HCEC 1CT (cell line): ENCODE results near the gene BEX2.
A peak's percentile ranks its signal among the peaks of the same experiment; 100 is the strongest.
"Not testable (repeated sequence)": the region's sequence is repeated elsewhere in the genome, so short reads cannot be mapped to it uniquely, and the experiment has no call there.

ENCODE experiments used
- DNase-seq: peaks from one replicate; pipeline ENCODE4 v3.0.0-alpha.2; 2017

Gene BEX2

DNA sequence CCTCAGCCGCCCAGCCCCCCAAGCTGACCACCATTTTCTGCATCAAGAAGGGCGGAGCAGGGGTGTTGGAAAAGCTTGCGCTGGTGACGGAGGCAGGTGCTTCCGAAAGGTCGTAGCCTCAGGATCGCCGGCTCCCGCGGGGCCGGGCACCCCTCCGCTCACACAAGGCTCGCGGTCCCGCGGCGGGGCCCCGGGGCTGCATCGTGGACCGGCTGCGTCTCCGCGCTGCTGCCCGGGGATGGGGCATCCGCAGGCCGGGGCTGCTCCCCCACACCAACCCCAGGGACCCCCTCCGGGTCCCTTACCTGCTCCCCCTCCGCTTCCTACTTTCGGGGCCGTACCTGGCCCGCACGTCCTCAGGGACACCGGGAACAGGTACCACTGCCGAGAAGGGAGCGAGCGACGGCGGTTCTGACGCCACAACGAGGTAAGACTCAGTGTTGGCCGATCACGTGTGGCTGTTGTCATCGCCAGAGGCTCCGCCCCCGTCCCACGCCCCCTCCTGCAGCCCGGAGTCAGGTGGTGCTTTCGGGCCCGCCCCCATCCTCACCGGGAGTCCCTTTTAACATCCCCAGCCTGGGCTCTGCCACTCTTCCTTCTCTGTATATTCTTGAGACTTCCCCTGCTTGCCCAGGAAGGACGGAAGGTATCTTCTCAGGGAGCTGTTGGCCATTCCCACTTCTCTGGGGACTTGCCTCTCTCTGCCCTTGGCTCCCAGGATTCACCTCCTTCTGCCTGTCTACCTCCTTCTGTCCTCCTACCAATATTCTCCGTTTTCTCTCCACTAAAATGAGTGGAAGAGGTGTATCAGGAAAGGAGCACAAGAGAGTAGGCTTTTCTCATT is at the start of gene BEX2:
BEX2 (minus strand) TSS at position 436 of the 844 bp plus-strand sequence. CDS start 1,014 bp downstream, outside the sequence.
- no peak for DNase-seq

DNA sequence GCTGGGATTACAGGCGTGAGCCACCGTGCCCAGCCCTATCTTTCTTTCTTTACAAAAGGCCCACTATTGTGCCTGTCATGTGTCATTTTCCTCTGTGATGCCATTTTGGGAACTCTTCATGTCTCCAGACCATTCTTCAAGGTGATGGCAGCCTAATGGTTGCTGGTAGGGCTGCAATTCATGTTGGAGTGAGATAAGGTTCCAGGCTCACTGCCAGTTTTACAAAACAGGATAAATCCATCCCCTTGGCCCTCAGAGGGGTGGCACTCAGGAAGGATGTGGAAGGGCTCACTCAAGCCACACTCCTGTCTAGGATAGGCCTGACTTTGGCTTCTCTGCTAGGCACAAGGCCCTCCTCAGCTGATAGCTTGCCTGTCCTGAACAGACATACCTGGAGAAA is 49.3 kb upstream of the BEX2 start:
- no peak for DNase-seq

DNA sequence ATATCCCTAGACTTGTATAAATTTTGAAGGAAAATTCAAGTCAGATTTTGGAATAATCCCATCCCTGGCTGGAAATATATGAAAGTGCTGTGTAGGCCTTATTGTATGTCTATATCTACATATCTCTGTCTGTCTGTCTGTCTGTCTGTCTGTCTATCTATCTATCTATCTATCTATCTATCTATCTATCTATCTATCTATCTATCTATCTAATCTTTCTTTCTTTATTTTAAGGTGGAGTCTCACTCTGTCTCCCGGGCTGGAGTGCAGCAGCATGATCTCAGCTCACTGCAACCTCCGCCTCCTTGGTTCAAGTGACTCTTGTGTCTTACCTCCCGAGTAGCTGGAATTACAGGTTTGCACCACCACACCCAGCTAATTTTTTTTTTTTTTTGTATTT is 48.8 kb upstream of the BEX2 start:
- not testable (repeated sequence) for DNase-seq

DNA sequence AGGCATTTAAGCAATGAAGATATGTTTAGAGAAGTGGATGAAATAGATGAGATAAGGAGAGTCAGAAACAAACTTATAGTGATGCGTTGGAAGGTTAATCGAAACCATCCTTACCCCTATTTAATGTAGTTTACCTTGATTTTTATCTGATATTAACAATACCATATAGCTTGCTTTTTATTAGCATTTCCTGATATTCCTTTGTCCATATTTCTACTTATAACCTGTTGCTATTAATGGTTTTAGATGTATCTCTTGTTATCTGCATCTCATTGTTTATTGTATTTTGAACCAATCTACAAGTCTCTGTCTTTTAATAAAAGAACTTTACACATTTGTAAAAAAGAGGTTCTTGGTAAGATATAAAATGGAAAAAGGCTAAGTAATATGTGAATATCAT is 47.1 kb upstream of the BEX2 start:
- DNase-seq: no peak

DNA sequence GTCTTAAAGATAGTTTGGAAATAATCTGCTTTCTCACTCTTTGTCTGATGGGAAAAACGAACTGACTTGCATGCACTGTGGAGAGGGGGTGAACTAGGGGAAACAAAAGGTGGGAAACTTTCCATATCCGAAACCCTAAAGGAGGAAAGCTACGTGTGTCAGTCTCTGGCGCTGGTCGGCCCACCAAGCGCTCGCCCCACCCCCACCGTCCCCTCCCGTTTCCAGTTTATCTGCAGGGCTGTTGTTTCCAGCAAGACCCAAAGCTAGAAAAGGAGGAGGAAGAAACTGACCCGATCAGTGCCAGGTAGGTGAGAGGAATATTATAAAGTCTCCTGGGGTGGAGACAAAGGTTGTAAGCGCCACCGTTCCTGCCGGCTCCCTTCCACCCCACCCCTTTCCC is 46.1 kb upstream of the BEX2 start:
- DNase-seq: no peak

DNA sequence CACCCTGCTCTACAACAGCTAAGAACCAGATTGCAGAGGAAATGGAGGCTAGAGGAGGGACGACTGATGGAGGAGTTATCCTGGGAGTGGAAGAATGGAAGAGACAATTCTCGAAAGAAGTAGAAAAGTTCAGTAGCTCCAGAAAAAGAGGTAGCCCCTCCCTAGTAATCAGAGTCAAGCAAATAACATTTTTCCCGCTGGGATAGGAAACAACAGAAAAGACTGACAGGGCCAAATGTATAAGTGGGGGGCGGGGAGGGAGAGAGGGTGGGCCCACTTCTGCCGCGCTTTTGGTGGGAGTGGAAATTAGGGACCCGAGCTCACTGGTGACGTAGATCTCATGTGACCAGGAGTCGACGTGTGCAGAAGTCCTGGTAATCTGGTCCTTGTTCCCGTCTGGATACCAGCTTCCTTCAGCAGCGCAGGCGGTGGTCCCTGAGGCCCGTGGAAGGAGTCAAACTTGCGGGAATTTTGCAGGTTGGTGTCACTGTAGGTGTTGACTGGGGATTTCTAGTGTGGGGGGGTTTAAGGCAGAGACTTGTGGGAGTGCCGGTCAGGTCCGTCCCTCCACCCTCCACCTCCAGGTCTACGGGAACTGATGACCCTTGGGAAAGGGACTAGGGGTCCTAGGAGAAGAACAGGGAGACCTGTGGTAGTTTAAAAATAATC is 45.5 kb upstream of the BEX2 start, which contains the start of gene TCEAL9:
TCEAL9 (plus strand) TSS at position 377 of the 669 bp plus-strand sequence. CDS start 1,179 bp downstream, outside the sequence.
- DNase-seq: peak; percentile 71

DNA sequence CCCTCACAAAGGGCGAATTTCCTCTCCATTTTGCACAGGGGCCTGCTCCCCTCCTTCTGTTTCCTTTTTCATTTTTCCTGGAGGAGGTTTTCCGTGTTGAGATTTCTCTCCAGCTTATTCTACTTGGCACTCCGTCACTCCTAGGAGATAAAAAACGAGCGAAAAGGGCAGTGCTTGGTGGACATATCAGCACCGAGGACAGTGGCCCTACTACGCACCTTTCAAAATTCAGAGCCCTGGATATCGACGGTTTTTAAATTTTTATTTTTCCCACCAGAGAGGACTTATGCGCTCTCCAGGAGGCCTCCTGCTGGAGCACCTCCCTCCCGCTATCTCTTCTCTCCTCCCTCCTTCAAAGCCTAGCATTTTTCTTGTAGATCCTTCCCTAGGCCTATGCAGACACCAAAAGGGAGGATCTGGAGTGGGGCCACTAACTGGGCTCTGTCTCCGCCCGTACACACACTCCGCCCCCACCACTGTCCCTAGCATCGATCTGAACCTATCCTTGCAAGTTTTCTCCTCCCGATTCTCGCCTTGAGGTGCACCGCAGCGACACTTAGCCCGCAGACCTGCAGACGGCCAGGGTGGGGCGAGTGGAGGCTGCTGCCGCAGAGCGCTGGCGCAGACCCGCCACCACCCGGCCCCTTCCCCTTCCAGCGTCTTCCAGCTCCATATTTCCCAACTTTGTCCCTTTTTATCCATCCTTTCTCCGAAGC is 37.0 kb upstream of the BEX2 start:
- no peak for DNase-seq

DNA sequence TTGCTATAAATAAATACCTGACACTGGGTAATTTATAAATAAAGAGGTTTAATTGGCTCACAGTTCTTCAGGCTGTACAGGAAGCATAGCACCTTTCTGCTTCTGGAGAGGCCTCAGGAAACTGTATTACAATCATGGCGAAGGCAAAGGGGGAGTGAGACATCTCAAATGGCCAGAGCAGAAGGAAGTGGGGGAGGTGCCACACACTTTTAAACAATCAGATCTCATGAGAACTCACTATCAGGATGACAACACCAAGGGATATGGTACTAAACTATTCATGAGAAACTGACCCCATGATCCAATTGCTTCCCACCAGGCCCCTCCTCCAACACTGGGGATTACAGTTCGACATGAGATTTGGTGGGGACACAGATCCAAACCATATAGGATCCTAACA is 33.8 kb upstream of the BEX2 start:
- no peak for DNase-seq

DNA sequence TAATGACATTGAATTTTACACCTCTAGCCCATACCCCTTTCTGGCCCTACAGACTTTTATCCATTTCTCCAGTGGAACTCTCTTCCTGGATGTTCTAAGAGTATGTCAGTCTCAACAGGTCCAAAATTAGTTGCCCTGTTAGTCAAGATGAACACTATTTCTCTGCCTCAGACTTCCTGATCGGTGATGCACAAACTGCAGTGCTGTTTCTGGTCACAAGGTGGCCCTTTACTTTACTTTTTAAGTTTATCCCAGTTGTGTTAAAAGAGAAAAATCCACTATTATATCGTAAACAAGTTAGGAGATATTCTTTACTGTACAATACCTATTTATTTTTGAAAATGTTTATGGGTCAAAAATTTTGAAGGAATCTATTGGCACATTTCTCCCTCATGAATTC is 32.3 kb upstream of the BEX2 start:
- DNase-seq: peak; percentile 36

DNA sequence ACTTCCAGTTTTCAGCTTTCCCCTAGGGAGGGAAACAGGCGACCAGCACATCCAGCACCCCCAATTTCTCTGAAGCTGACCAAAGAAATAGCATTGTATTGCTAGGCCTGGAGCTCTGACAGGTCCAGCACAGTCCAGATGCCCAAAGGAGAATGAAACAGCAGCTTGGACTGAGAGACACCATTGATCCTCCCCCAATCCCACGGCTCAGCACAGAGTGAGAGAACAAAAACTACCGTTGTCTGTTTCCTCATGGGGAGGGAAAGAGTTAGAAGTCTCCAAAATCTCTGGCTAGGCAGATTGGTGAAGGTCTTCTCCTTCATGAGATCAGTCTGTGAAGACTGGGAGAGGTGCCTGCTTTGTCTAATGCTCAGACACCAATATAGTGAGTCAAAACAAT is 27.9 kb upstream of the BEX2 start:
- DNase-seq: no peak

DNA sequence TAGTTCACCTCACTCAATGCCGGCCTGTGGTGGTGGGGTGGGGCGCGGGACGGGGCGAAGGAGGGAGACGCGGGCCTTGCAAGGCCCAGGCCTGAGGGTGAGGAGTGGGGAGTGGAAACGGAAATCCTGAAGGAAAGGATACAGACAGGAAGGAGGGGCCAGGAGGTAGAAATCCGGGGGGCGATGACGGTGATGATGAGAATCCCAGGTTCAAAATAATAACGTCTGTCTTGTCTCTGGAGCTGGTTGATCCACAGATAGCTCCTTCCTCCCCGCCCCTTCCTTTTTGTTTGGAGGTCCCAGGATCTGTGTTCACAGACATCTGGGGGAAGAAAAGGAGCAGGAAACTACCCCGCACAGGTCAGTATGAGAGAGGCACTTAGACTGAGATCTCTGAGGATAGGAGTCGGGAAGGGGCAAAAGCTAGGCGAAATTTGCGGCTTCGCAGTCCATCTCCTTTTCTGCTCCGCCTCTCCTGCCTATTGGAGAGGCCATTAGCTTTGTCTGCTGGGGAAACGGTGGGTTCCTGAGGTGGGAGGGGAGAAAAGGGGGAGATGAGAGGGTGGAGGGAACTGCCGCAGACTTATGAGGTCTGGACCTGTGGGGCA is 20.0 kb upstream of the BEX2 start:
- DNase-seq: no peak

DNA sequence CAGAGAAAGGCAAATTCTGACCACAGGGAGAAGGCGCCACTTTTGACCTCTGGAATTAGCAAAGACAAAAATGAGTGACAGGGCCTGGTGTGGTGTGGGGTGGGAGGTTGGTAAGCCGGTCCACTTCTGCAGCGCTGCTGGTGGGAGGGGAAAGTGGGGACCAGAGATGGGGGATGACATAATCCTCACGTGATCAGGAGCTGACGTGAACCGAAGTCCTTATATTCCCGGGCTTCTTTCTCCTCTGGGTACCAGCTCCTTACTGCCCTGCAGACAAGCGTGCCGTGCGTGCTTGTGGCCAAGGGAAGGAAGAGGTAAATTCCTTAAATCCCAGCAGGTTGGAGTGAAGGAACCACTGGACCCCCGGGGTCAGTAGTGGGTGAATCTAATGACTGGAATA is 19.2 kb upstream of the BEX2 start, which contains the start of gene TCEAL7:
TCEAL7 (plus strand) TSS at position 249 of the 400 bp plus-strand sequence. CDS start 1,165 bp downstream, outside the sequence.
- DNase-seq: peak; percentile 35

DNA sequence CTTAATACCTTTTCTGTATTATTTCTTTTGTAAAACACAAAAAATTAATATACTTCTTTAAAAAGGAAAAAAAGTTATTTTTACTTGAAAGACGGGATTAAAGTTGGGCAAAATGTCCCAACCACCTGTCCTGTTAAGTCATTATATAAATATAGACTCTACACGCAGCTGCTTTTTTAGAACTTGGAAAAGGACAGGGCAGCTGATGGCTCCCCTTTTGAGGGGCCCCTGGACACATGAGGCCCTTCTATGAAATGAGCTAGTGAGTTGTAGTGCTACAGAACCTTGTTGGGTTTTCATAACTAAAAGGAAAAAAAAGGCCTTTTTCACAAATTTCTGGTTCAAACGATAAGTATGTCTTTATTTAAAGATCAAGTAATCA is 600 bp upstream of the BEX2 start:
- no peak for DNase-seq

DNA sequence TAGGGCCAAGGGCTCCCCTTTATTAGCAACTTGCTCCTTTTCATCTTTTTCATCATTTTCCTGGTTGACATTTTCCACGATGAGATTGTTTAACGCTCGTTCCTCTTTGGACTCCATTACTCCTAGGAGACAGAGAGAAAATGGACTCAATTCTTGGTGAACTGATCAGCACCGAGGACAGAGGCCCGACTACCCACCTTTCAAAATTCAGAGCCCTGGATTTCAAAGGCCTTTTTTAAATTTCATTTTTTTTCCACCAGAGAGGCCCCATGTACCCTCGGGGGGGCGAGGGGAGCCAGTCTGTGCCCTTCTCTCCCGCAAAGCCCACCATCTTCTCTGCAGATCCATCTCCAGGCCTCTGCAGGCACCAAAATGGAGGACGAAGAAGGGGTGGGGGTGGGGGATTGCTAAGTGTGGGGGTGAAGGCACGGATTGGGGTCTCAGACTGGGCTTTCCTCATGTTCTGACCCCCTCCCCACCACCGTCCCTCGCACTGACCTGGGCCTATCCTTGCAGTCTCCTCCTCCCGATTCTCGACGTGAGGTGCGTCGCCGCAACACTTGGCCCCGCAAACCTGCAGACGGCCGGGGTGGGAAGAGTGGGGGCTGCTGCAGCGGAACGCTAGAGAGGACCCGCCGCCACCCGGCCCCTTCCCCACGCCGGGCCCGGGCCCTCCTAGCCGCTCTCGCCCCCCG is 783 bp downstream of the BEX2 start:
- no peak for DNase-seq

DNA sequence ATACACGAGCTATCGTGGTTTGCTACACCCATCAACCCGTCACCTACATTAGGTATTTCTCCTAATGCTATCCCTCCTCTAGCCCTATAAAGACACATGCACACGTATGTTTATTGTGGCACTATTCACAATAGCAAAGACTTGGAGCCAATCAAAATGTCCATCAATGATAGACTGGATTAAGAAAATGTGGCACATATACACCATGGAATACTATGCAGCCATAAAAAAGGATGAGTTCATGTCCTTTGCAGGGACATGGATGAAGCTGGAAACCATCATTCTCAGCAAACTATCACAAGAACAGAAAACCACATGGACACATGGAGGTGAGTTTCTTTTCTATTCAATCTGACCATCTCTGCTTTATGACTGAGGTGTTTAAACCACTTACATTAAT is 5.1 kb downstream of the BEX2 start:
- not testable (repeated sequence) for DNase-seq

DNA sequence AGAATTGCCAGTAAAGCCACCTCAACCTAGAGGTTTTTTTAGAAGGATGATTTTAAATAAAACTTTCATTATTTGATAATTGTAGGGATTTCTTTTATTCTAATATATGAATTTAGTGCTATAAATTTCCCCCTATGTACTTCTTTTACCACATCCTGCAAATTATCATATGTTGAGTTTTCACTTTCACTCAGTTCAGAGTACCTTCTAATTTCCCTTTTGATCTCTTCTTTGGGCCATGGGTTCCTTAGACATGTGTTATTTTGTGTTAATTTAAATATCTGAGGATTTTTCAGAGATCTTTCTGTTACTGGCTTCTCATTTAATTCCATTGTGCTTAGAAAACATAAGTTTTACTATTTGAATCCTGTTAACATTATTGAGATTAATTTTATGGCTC is 6.1 kb downstream of the BEX2 start:
- no peak for DNase-seq

DNA sequence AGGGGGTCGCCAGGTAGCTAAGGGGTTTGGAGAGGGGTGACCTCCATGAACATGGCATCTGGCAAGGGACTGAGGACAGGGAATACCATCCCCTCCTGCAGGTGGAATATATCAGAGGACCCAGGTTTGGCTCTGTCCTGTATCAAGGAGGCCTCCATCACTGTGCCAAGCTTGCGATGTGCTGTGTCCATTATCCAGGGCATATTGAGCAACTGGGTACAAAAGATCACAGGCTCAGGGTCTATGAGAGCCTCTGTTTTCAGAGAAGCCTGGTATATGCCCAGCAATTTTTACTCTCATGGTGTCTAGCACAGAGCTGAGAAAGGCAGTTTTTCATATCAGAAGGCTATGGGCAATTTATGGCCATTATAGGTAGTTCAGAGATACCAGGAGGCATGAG is 17.7 kb downstream of the BEX2 start:
- DNase-seq: no peak

DNA sequence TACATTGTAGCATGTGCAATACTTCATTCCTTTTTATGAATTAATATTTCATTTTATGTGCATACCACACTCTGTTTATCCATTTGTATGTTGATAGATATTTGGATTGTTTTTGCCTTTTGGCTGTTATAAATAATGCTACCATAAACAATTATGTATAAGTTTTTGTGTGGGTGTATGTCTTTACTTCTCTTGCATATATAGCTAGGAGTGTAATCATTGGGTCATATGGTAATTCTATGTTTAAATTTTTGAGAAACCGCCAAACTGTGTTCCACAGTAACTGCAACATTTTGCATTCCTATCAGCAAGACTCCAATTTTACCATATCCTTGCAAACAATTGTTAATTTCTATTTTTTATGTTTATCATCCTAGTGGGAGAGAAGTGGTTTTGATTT is 31.2 kb downstream of the BEX2 start:
- no peak for DNase-seq

DNA sequence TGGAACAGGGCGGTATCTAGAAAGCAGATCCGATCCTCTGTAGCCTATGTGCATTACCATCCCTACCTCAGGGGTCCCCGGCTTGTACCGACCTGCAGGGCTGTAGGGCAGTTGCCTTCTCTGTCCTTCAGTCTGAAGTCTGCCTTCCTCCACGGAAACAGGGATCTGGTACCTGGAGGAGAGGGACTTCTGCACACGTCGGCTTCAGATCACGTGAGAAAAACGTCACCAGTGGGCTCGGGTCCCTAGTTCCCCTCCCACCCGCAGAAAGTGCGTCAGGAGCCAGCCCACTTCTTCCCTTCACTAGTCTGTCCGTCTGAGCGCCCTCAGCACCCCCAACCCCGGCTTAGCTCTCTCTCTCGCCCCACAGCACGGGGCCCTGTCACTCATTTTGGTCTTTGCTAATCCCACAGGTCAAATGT is 34.2 kb downstream of the BEX2 start, which contains the start of gene TCEAL5:
TCEAL5 (minus strand) TSS at position 170 of the 422 bp plus-strand sequence. CDS start 2,187 bp downstream, outside the sequence.
- no peak for DNase-seq

DNA sequence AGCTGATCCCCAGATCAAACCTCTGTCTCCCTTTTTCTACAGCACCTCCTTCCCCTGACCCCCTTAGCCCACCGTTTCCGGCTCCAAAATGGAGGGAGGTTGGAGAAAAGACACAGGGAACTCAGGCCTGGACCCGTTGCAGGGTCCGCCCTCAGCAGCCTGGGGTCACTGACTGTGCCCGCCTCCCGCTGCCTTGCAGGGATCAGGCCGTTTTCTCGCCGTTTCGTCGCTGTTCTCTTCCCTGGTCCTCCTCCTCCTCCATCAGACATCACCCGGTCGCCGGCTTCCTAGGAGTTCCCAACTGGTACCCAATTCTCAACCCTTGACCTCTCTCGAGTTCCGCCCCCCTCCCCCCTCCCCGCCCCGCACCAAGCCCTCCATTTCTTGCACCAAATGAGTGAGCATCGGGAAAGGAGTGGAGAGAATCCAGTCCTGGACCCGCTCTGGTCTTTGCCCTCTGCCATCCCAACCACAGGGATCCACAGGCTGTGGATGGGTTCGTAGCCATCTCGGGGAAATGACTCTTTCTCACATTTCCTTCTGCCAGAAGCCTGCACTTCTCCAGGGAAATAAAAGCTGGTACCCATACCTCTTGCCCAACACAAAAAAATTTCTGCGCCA is 34.7 kb downstream of the BEX2 start:
- DNase-seq: no peak

DNA sequence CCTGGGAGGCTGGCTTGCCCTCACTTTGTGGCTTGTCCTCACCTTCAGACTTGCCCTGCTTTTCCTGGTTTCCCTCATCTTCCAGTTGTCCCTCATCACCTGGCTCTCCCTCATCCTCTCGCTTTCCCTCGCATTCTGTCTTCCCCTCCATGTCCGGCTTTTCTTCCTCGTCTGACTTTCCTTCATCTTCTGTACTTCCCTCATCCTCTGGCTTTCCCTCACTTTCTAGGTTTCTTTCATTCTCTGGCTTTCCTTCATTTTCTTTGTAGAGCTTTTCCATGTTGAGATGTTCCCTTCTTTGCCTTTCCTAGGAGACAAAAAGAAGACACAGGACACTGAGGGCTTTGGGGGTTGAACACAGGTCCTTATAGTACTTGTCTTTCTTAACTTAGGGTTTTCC is 36.5 kb downstream of the BEX2 start:
- no peak for DNase-seq
